HEK293 (cell line): ENCODE data around the gene SSBP3.

ENCODE experiments used
- CTCF ChIA-PET: fragments of 350-600 bp; formaldehyde crosslinking; extraction: SDS; loops from one replicate; lab custom pipeline; 2021; ENCODE audit warnings: antibody characterized with exemption; lab: Yijun Ruan, JAX
- POLR2A ChIA-PET: fragments of 300-600 bp; formaldehyde crosslinking; extraction: SDS; loops from one replicate; lab custom pipeline; 2020; ENCODE audit warnings: antibody characterized with exemption, inconsistent platforms; lab: Yijun Ruan, JAX
- H3K27ac ChIP-seq: fragments of 200-500 bp; sonication (Bioruptor generic); 2 replicates; pipeline ENCODE4 v1.5.1; 2014; ENCODE audit warnings: low read depth, low read length, control low read depth, inconsistent platforms; ENCODE audit errors: extremely low read depth
- H3K36me3 ChIP-seq, 2 experiments: fragments of 200-500 bp in 1 of 2; sonication (Bioruptor generic) in 1 of 2; 1 replicate in 1 of 2; 2 replicates in 1 of 2; pipeline ENCODE4 v1.5.1; 2014 to 2017; ENCODE audit warnings: inconsistent platforms in 2 of 2, low read length in 2 of 2; ENCODE audit not compliant: control insufficient read depth in 2 of 2, insufficient read depth in 1 of 2
- H3K4me1 ChIP-seq: fragments of 200-500 bp; sonication (Bioruptor generic); 2 replicates; pipeline ENCODE4 v1.5.1; 2014; ENCODE audit warnings: mild to moderate bottlenecking, low read length, inconsistent platforms; ENCODE audit not compliant: control insufficient read depth, insufficient read depth
- H3K4me3 ChIP-seq: 2 replicates; pipeline ENCODE4 v1.5.1; 2011; ENCODE audit warnings: low read depth, mild to moderate bottlenecking, control low read depth, low read length, moderate library complexity
- H3K9me3 ChIP-seq: fragments of 200-500 bp; sonication (Bioruptor generic); 2 replicates; pipeline ENCODE4 v1.5.1; 2014; ENCODE audit warnings: low read depth, low read length, inconsistent platforms; ENCODE audit not compliant: control insufficient read depth, insufficient read depth
- GFI1B ChIP-seq: fragments of 450-650 bp; formaldehyde crosslinking; IDR thresholded peaks from 2 replicates; pipeline ENCODE4 v1.5.1; 2016; ENCODE audit warnings: missing biosample characterization, missing genetic modification characterization
- OSR2 ChIP-seq: fragments of 450-650 bp; formaldehyde crosslinking; IDR thresholded peaks from 2 replicates; pipeline ENCODE4 v1.5.1; 2016; ENCODE audit warnings: missing biosample characterization, missing genetic modification characterization
- PRDM10 ChIP-seq: fragments of 450-650 bp; formaldehyde crosslinking; IDR thresholded peaks from 2 replicates; pipeline ENCODE4 v1.5.1; 2016; ENCODE audit warnings: missing biosample characterization, missing genetic modification characterization
- ZFP3 ChIP-seq: fragments of 450-650 bp; formaldehyde crosslinking; IDR thresholded peaks from 2 replicates; pipeline ENCODE4 v1.5.1; 2016; ENCODE audit warnings: low read depth, missing biosample characterization, missing genetic modification characterization
- ZNF280D ChIP-seq: fragments of 450-650 bp; formaldehyde crosslinking; IDR thresholded peaks from 2 replicates; pipeline ENCODE4 v1.5.1; 2016; ENCODE audit warnings: missing biosample characterization, missing genetic modification characterization
- ZNF394 ChIP-seq: fragments of 450-650 bp; formaldehyde crosslinking; IDR thresholded peaks from 2 replicates; pipeline ENCODE4 v1.5.1; 2016; ENCODE audit warnings: missing biosample characterization, missing genetic modification characterization, mild to moderate bottlenecking, moderate library complexity, borderline replicate concordance
- ZNF629 ChIP-seq: fragments of 450-650 bp; formaldehyde crosslinking; IDR thresholded peaks from 2 replicates; pipeline ENCODE4 v1.5.1; 2017; ENCODE audit warnings: missing biosample characterization, missing genetic modification characterization
- ZNF639 ChIP-seq: fragments of 450-650 bp; formaldehyde crosslinking; IDR thresholded peaks from 2 replicates; pipeline ENCODE4 v1.5.1; 2016; ENCODE audit warnings: missing biosample characterization, missing genetic modification characterization
- ZNF768 ChIP-seq: fragments of 450-650 bp; formaldehyde crosslinking; IDR thresholded peaks from 2 replicates; pipeline ENCODE4 v1.5.1; 2018; ENCODE audit warnings: missing biosample characterization, mild to moderate bottlenecking, missing genetic modification characterization

Gene SSBP3

GRCh38 chr1:54225378-54225777, 180.8 kb downstream of the SSBP3 start (continued):
- no peak for TF ChIP-seq OSR2
- no peak for TF ChIP-seq ZNF629

- Histone ChIP-seq H3K4me1 (no peaks in the 10 kb centered on the region), H3K4me3 (no peak overlapping the region), H3K36me3 (peaks cover 0 to 30% of the 10 kb centered on the region in 2 experiments; a peak in 1 of 3 replicates), H3K9me3 (no peaks in the 10 kb centered on the region), H3K27ac (no peak overlapping the region)
- peak; percentile 71; the same call in 1 of the 2 replicates for TF ChIP-seq ZNF394
- TF ChIP-seq GFI1B (tag by site-specific recombination) = no peak
- no peak for TF ChIP-seq ZNF639 (tag by site-specific recombination)
- TF ChIP-seq ZNF768 = 0 out of 2 replicates have a peak, but pooled peaks have one; percentile 18
- no peak for TF ChIP-seq ZNF280D
- TF ChIP-seq PRDM10 (tag by site-specific recombination) = peak; percentile 33; the same call in 1 of the 2 replicates
- ChIA-PET CTCF (no interaction called here), POLR2A (no interaction called here)
Measured at GRCh38 chr1:54224233-54224632, 182.0 kb downstream of the SSBP3 start.

- Histone ChIP-seq H3K4me1 (no peaks in the 10 kb centered on the region), H3K27ac (no peak overlapping the region), H3K36me3 (peaks cover 0 to 36% of the 10 kb centered on the region in 2 experiments; a peak in 1 of 3 replicates), H3K9me3 (no peaks in the 10 kb centered on the region), H3K4me3 (no peak overlapping the region)
- CTCF ChIA-PET = interaction anchor here (0.6 kb wide), 1 partner anchor 15 kb away, joined by 4 read pairs; no protein-coding TSS in a partner anchor
- POLR2A ChIA-PET = no interaction called here
- TF ChIP-seq ZFP3 (tag by site-specific recombination) (no peak), PRDM10 (tag by site-specific recombination) (no peak)
Measured at GRCh38 chr1:54223441-54224202, 182.6 kb downstream of the SSBP3 start.
